ENCODE results near the gene SLC5A2.
"Not testable (repeated sequence)": the region's sequence is repeated elsewhere in the genome, so short reads cannot be mapped to it uniquely, and the experiment has no call there.

Gene SLC5A2

GRCh38 chr16:31529108-31529936, 46.4 kb downstream of the SLC5A2 start:
- H3K27ac ChIP-seq (ENCODE audit: low read depth, low read length) = no peak overlapping the region
- no peaks in the 10 kb centered on the region for H3K36me3 ChIP-seq (ENCODE audit: control insufficient read depth in 1 of 2, insufficient read depth in 2 of 2, low read length in 2 of 2)
- H3K9me3 ChIP-seq (ENCODE audit: control insufficient read depth in 1 of 2, low read length in 2 of 2) = no peaks in the 10 kb centered on the region
- H3K4me3 ChIP-seq (ENCODE audit: low read depth in 1 of 2, low read length in 2 of 2) = peak overlapping the region; percentile 32 to 36
- no peak overlapping the region for H3K9ac ChIP-seq (ENCODE audit: low read depth in 1 of 2, low read length in 2 of 2)
- peaks cover 27 to 34% of the 10 kb centered on the region in 2 donors for H3K27me3 ChIP-seq (ENCODE audit: control insufficient read depth in 1 of 2, insufficient read depth in 2 of 2, low read length in 2 of 2)
- peaks cover 0 to 5% of the 10 kb centered on the region in 2 donors for H3K4me1 ChIP-seq (ENCODE audit: control insufficient read depth in 1 of 2, insufficient read depth in 2 of 2, low read length in 2 of 2)

DNA sequence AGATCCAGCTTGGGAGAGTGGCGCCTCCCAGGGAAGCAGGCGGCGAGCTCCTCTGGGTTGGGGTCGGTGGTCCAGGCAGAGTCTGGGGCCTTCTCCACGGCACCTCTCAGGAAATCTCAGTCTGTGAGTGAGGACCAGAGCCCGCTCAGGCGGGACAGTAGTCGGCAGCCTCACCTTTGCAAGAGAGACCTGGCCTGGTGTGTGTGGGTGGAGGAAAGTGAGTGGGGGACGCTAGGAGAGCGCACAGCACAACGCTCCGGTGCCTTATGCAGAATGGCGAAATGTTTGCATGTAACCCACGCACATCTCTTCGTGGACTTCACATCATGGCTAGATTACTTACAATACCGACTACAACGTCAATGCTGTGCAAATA, 47.0 kb downstream of the SLC5A2 start:
- H3K9ac ChIP-seq (ENCODE audit: low read depth in 1 of 2, low read length in 2 of 2) = no peak overlapping the region

GRCh38 chr16:31530405-31530804, 47.5 kb downstream of the SLC5A2 start:
- Histone ChIP-seq H3K27me3 (ENCODE audit: control insufficient read depth in 1 of 2, insufficient read depth in 2 of 2, low read length in 2 of 2) (peaks cover 27 to 34% of the 10 kb centered on the region in 2 donors), H3K4me3 (ENCODE audit: low read depth in 1 of 2, low read length in 2 of 2) (no peak overlapping the region), H3K9me3 (ENCODE audit: control insufficient read depth in 1 of 2, low read length in 2 of 2) (no peaks in the 10 kb centered on the region), H3K4me1 (ENCODE audit: control insufficient read depth in 1 of 2, insufficient read depth in 2 of 2, low read length in 2 of 2) (peaks cover 0 to 5% of the 10 kb centered on the region in 2 donors), H3K36me3 (ENCODE audit: control insufficient read depth in 1 of 2, insufficient read depth in 2 of 2, low read length in 2 of 2) (no peaks in the 10 kb centered on the region), H3K9ac (ENCODE audit: low read depth in 1 of 2, low read length in 2 of 2) (no peak overlapping the region), H3K27ac (ENCODE audit: low read depth, low read length) (no peak overlapping the region)

More for the DNA sequence above, 47.0 kb downstream of the SLC5A2 start:
- Histone ChIP-seq H3K36me3 (ENCODE audit: control insufficient read depth in 1 of 2, insufficient read depth in 2 of 2, low read length in 2 of 2) (no peaks in the 10 kb centered on the region), H3K4me3 (ENCODE audit: low read depth in 1 of 2, low read length in 2 of 2) (peak overlapping the region; percentile 15 to 36), H3K27ac (ENCODE audit: low read depth, low read length) (no peak overlapping the region), H3K27me3 (ENCODE audit: control insufficient read depth in 1 of 2, insufficient read depth in 2 of 2, low read length in 2 of 2) (peaks cover 27 to 34% of the 10 kb centered on the region in 2 donors), H3K4me1 (ENCODE audit: control insufficient read depth in 1 of 2, insufficient read depth in 2 of 2, low read length in 2 of 2) (peaks cover 0 to 5% of the 10 kb centered on the region in 2 donors), H3K9me3 (ENCODE audit: control insufficient read depth in 1 of 2, low read length in 2 of 2) (no peaks in the 10 kb centered on the region)

- no peak overlapping the region for H3K9ac ChIP-seq (ENCODE audit: low read depth in 1 of 2, low read length in 2 of 2)
- H3K27ac ChIP-seq (ENCODE audit: low read depth, low read length) = no peak overlapping the region
- H3K36me3 ChIP-seq (ENCODE audit: control insufficient read depth in 1 of 2, insufficient read depth in 2 of 2, low read length in 2 of 2) = no peaks in the 10 kb centered on the region
- no peaks in the 10 kb centered on the region for H3K9me3 ChIP-seq (ENCODE audit: control insufficient read depth in 1 of 2, low read length in 2 of 2)
- H3K27me3 ChIP-seq (ENCODE audit: control insufficient read depth in 1 of 2, insufficient read depth in 2 of 2, low read length in 2 of 2) = peaks cover 27 to 34% of the 10 kb centered on the region in 2 donors
- peaks cover 0 to 5% of the 10 kb centered on the region in 2 donors for H3K4me1 ChIP-seq (ENCODE audit: control insufficient read depth in 1 of 2, insufficient read depth in 2 of 2, low read length in 2 of 2)
- H3K4me3 ChIP-seq (ENCODE audit: low read depth in 1 of 2, low read length in 2 of 2) = no peak overlapping the region
Observed at GRCh38 chr16:31531096-31531495, 48.2 kb downstream of the SLC5A2 start.

GRCh38 chr16:31532120-31532519, 49.2 kb downstream of the SLC5A2 start:
- Histone ChIP-seq H3K4me1 (ENCODE audit: control insufficient read depth in 1 of 2, insufficient read depth in 2 of 2, low read length in 2 of 2) (peaks cover 0 to 5% of the 10 kb centered on the region in 2 donors), H3K4me3 (ENCODE audit: low read depth in 1 of 2, low read length in 2 of 2) (no peak overlapping the region), H3K27ac (ENCODE audit: low read depth, low read length) (no peak overlapping the region), H3K36me3 (ENCODE audit: control insufficient read depth in 1 of 2, insufficient read depth in 2 of 2, low read length in 2 of 2) (no peaks in the 10 kb centered on the region), H3K9me3 (ENCODE audit: control insufficient read depth in 1 of 2, low read length in 2 of 2) (no peaks in the 10 kb centered on the region), H3K27me3 (ENCODE audit: control insufficient read depth in 1 of 2, insufficient read depth in 2 of 2, low read length in 2 of 2) (peaks cover 27 to 34% of the 10 kb centered on the region in 2 donors), H3K9ac (ENCODE audit: low read depth in 1 of 2, low read length in 2 of 2) (no peak overlapping the region)

DNA sequence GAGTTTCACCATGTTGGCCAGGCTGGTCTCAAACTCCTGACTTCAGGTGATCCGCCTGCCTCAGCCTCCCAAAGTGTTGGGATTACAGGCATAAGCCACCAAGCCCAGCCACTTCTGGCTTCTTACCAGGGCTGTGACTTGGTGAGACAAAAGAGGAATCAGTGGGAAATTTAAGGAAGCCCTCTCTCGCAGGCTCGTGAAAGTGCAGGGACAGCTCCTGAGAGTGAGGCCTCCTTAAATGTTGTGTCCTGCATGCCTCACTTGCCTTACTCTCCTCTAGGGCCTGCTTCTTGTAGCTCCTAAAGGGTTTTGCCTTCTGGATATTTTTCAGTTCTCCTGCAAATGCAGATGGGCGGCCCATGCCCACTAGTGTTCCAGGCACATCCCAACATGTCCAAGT, 50.0 kb downstream of the SLC5A2 start:
- H3K9me3 ChIP-seq (ENCODE audit: control insufficient read depth in 1 of 2, low read length in 2 of 2) = no peaks in the 10 kb centered on the region
- H3K4me3 ChIP-seq (ENCODE audit: low read depth in 1 of 2, low read length in 2 of 2) = no peak overlapping the region
- H3K36me3 ChIP-seq (ENCODE audit: control insufficient read depth in 1 of 2, insufficient read depth in 2 of 2, low read length in 2 of 2) = no peaks in the 10 kb centered on the region
- peaks cover 0 to 5% of the 10 kb centered on the region in 2 donors for H3K4me1 ChIP-seq (ENCODE audit: control insufficient read depth in 1 of 2, insufficient read depth in 2 of 2, low read length in 2 of 2)
- H3K27ac ChIP-seq (ENCODE audit: low read depth, low read length) = no peak overlapping the region
- H3K9ac ChIP-seq (ENCODE audit: low read depth in 1 of 2, low read length in 2 of 2) = no peak overlapping the region
- H3K27me3 ChIP-seq (ENCODE audit: control insufficient read depth in 1 of 2, insufficient read depth in 2 of 2, low read length in 2 of 2) = peaks cover 21 to 28% of the 10 kb centered on the region in 2 donors

- H3K36me3 ChIP-seq (ENCODE audit: control insufficient read depth in 1 of 2, insufficient read depth in 2 of 2, low read length in 2 of 2) = no peaks in the 10 kb centered on the region
- no peak overlapping the region for H3K9ac ChIP-seq (ENCODE audit: low read depth in 1 of 2, low read length in 2 of 2)
- no peak overlapping the region for H3K27ac ChIP-seq (ENCODE audit: low read depth, low read length)
- peaks cover 0 to 12% of the 10 kb centered on the region in 2 donors for H3K27me3 ChIP-seq (ENCODE audit: control insufficient read depth in 1 of 2, insufficient read depth in 2 of 2, low read length in 2 of 2)
- no peaks in the 10 kb centered on the region for H3K4me1 ChIP-seq (ENCODE audit: control insufficient read depth in 1 of 2, insufficient read depth in 2 of 2, low read length in 2 of 2)
- peaks cover 0 to 7% of the 10 kb centered on the region in 2 donors for H3K9me3 ChIP-seq (ENCODE audit: control insufficient read depth in 1 of 2, low read length in 2 of 2)
- H3K4me3 ChIP-seq (ENCODE audit: low read depth in 1 of 2, low read length in 2 of 2) = no peak overlapping the region
Observed at GRCh38 chr16:31535737-31536136, 52.8 kb downstream of the SLC5A2 start.

DNA sequence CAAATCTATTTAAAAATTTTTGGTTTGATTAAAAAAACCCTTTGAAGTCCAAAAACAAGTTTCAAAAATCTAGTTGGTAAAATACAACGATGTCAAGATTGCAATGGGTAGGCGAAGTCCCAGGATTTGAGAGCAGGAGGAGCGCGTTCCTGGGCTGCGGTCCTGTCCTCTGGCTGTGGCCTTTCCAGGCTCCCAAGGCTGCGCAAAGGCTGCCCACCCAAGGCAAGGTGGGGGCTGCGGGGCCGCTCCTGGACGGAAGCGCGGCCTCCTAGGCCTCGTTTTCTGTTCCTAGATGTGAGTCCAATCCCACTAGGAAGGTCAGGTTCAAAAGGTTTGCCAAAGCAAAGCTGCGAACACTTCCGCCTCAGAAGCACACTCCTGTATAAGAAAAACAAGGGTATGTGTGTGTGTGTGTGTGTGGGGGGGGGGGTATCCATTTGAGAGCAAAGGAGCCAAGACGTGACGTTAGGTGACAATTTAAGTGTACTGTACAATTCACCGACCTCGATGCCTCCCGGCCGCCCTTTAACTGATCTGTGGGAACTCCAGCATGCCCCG, 54.0 kb downstream of the SLC5A2 start:
- H3K9ac ChIP-seq (ENCODE audit: low read depth in 1 of 2, low read length in 2 of 2) = no peak overlapping the region
- H3K36me3 ChIP-seq (ENCODE audit: control insufficient read depth in 1 of 2, insufficient read depth in 2 of 2, low read length in 2 of 2) = no peaks in the 10 kb centered on the region
- peaks cover 0 to 7% of the 10 kb centered on the region in 2 donors for H3K9me3 ChIP-seq (ENCODE audit: control insufficient read depth in 1 of 2, low read length in 2 of 2)
- peaks cover 0 to 4% of the 10 kb centered on the region in 2 donors for H3K27me3 ChIP-seq (ENCODE audit: control insufficient read depth in 1 of 2, insufficient read depth in 2 of 2, low read length in 2 of 2)
- H3K4me1 ChIP-seq (ENCODE audit: control insufficient read depth in 1 of 2, insufficient read depth in 2 of 2, low read length in 2 of 2) = no peaks in the 10 kb centered on the region
- H3K4me3 ChIP-seq (ENCODE audit: low read depth in 1 of 2, low read length in 2 of 2) = no peak overlapping the region
- H3K27ac ChIP-seq (ENCODE audit: low read depth, low read length) = no peak overlapping the region

DNA sequence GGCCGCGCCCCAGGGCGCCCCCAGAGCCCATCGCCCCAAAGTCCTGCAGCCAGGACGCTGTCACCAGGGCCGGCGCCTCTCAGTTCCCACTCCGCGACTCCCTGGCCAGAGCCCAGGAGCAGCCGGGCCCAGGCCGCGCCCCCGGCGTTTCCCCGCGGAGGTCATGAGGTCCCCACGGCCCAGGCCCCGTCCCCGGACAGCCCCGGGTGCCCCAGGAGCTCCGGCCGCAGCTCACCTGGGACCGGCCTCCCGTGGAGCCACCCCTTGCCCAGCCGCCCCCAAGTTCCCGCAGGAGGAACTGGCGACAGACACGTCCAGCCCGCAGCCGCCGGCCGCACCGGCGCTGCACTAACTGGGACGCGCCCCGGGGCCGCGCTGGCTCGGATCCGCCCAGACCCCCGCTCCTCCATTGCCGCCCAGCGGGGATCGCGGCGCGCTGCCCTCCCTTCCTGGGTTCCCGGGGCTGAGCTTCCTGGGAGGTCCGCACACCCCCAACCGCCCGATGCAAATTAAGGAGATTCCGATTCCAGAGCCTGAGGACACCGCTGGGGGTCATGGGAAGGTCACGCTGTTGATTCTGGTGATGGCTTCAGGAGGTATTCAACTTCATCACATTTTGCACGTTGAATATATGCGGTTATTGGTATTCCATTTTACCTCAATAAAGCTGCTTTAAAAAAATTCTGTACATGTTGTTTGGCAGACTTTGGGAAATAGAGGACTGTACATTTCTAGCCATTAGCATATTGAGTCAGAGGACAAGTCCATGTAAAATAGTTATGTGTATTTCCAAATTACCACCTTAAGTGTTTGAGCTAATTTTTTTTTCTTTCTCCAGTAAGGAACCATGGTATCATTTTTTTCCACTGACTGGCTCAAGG, 54.7 kb downstream of the SLC5A2 start:
- no peak overlapping the region for H3K27ac ChIP-seq (ENCODE audit: low read depth, low read length)
- peaks cover 0 to 7% of the 10 kb centered on the region in 2 donors for H3K9me3 ChIP-seq (ENCODE audit: control insufficient read depth in 1 of 2, low read length in 2 of 2)
- H3K4me3 ChIP-seq (ENCODE audit: low read depth in 1 of 2, low read length in 2 of 2) = peak overlapping the region in 1 of 2 donors; percentile 32
- no peaks in the 10 kb centered on the region for H3K4me1 ChIP-seq (ENCODE audit: control insufficient read depth in 1 of 2, insufficient read depth in 2 of 2, low read length in 2 of 2)
- peaks cover 0 to 4% of the 10 kb centered on the region in 2 donors for H3K27me3 ChIP-seq (ENCODE audit: control insufficient read depth in 1 of 2, insufficient read depth in 2 of 2, low read length in 2 of 2)
- H3K36me3 ChIP-seq (ENCODE audit: control insufficient read depth in 1 of 2, insufficient read depth in 2 of 2, low read length in 2 of 2) = no peaks in the 10 kb centered on the region
- no peak overlapping the region for H3K9ac ChIP-seq (ENCODE audit: low read depth in 1 of 2, low read length in 2 of 2)

DNA sequence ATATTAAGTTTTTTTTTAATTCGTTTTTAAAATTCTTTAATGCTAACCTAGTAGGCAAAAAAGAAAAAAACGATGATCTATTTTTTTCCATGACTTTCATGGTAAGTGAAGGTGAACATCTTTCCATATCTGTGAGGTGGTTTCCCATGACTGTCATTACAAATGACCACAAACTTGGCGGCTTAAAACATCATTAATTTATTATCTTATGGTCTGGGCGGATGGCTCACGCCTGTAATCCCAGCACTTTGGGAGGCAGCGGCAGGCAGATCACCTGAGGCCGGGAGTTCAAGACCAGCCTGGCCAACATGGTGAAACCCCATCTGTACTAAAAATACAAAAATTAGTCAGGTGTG, 55.3 kb downstream of the SLC5A2 start:
- H3K9ac ChIP-seq (ENCODE audit: low read depth in 1 of 2, low read length in 2 of 2); H3K27me3 ChIP-seq (ENCODE audit: control insufficient read depth in 1 of 2, insufficient read depth in 2 of 2, low read length in 2 of 2); H3K4me3 ChIP-seq (ENCODE audit: low read depth in 1 of 2, low read length in 2 of 2); H3K27ac ChIP-seq (ENCODE audit: low read depth, low read length); H3K36me3 ChIP-seq (ENCODE audit: control insufficient read depth in 1 of 2, insufficient read depth in 2 of 2, low read length in 2 of 2); H3K4me1 ChIP-seq (ENCODE audit: control insufficient read depth in 1 of 2, insufficient read depth in 2 of 2, low read length in 2 of 2); H3K9me3 ChIP-seq (ENCODE audit: control insufficient read depth in 1 of 2, low read length in 2 of 2): not testable (repeated sequence)

Measured in duodenal mucosa (tissue), 2 donors.